Fibroblast of skin of left biceps (primary cell): Measurements from ENCODE around the gene MYH14.

Experiments used
- DNase-seq, 2 experiments: peaks; one replicate each; pipeline ENCODE4 v3.0.0-alpha.2; 2013; ENCODE audit warnings: low read depth in 2 of 2

Gene MYH14

GRCh38 chr19:50261446-50261970, 58.1 kb downstream of the MYH14 start:
- DNase-seq = no peak

- DNase-seq = no peak
Observed at GRCh38 chr19:50263176-50263575, 59.8 kb downstream of the MYH14 start.

DNA sequence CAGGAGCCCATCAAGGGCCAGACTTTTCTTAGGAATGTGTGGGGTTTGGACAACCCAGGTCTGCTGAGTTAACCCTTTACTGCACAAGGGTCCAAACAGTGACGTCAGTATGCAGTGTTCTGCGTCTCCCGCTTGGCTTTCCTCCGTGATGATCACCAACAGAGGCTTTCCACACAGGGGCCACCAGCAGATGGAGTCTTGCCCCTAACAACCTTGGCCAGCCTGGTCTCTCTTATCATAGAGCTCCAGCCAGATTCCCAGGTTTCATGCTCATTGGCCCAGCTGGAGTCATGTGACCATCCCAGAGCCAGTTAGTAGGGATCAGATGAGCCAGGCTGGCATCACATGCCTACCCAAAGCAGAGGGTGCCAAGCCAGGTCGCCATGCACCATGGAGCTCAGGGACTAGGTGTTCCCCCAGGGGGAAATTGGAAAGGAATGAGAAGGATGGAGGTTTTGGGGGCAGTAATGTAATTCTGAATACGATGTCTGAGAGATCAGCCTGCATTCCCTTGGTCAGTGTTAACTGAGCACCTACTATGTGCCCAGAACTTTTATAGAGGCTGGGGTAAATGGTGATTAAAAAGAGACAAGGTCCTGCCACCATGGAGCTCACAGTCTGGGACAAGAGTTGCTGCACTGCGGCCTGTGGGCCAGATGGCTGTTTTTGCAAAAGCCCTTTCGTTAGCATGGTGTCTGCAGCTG, 61.2 kb downstream of the MYH14 start:
- DNase-seq = no peak

GRCh38 chr19:50266041-50266440, 62.6 kb downstream of the MYH14 start:
- DNase-seq = no peak

DNA sequence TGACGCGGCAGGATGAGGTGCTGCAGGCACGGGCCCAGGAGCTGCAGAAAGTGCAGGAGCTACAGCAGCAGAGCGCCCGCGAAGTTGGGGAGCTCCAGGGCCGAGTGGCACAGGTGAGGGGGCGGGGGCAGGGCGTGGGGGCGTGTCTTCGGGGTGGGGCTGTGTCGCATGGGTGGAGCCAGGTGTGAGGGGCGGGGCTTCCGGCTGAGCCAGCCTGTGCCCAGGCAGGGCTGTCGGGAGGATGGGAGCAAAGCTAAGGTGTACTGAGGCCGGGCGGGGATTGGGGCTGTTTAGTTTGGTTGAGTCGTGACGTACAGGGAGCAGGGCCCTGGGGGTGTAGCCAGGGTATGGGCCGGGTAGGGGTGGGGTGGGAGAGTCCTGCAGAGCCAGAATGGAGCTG, 63.5 kb downstream of the MYH14 start:
- DNase-seq = no peak

DNA sequence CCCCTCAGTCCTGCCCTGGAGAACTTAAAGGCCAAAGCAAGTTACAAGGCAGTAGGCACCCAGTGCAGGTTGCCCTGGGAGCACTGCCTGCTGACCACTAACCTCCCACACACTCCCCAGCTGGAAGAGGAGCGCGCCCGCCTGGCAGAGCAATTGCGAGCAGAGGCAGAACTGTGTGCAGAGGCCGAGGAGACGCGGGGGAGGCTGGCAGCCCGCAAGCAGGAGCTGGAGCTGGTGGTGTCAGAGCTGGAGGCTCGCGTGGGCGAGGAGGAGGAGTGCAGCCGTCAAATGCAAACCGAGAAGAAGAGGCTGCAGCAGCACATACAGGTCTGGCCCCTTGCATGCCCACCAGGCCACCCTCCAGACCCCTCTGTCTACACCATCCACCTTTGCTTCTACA, 64.6 kb downstream of the MYH14 start:
- DNase-seq = no peak

GRCh38 chr19:50268501-50268900, 65.1 kb downstream of the MYH14 start:
- DNase-seq = no peak

- no peak for DNase-seq
Observed at GRCh38 chr19:50269653-50270052, 66.2 kb downstream of the MYH14 start.

GRCh38 chr19:50272263-50272897, 69.0 kb downstream of the MYH14 start:
- DNase-seq = no peak

DNA sequence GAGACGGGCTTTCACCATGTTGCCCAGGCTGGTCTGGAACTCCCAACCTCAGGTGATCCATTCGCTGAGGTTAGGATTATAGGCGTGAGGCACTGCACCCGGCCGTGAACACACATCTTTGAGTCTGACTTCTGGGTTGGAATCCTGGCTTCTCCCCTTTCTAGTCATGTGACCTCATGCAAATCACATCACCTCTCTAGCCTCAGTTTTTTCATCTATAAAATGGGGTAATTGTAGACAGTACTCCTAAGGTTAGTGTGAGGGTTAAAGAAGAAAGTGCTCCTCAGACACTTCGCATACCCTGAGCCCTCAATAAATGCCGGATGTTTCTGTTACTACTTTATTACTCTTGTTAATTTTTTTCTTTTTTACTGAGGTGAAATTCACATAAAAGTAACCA, 70.4 kb downstream of the MYH14 start:
- DNase-seq = no peak

- no peak for DNase-seq
Observed at GRCh38 chr19:50275577-50276368, 72.4 kb downstream of the MYH14 start.

DNA sequence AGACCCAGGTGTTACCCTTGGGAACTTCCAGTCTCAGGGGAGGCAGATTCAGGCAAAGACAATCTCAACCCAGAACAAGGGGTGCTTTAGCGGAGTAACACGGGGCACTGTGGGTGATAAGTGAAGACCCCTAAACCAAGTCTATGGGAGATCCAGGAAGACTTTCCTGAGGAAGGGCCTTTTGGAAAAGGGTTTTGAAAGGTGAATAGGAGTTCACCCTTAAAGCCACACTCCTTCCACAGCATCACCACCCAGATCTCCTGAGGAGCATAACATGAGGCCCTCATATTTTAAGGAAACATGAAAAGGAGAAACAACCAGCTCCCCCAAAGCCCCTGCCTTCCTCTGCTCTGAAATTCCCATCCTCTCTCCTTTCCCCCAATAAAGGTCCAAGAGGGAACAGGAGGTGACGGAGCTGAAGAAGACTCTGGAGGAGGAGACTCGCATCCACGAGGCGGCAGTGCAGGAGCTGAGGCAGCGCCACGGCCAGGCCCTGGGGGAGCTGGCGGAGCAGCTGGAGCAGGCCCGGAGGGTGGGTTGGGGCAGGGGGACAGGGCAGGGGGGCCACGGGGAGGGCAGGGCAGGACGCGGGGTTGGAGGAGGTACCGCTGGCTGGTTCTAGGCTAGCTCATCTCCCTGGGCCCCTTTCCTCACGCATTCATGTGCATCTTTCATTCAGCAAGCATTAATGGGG, 73.1 kb downstream of the MYH14 start:
- DNase-seq = no peak

DNA sequence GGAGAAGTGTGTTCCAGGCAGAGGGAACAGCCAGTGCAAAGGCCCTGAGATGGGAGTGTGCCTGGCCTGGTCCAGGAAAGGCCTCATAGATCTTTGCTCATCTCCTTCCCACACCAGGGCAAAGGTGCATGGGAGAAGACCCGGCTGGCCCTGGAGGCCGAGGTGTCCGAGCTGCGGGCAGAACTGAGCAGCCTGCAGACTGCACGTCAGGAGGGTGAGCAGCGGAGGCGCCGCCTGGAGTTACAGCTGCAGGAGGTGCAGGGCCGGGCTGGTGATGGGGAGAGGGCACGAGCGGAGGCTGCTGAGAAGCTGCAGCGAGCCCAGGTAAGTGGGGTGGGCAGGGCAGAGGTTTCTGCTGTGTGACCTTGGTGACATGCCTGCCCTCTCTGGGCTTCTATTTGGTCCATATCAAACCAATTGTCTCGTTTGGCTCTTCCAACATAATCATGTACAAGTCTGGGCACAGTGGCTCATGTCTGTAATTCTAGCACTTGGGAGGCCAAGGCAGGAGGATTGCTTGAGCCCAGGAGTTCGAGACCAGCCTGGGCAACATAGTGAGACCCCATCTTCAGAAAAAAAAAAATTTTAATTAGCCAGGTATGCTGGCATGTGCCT, 74.7 kb downstream of the MYH14 start:
- DNase-seq = no peak

DNA sequence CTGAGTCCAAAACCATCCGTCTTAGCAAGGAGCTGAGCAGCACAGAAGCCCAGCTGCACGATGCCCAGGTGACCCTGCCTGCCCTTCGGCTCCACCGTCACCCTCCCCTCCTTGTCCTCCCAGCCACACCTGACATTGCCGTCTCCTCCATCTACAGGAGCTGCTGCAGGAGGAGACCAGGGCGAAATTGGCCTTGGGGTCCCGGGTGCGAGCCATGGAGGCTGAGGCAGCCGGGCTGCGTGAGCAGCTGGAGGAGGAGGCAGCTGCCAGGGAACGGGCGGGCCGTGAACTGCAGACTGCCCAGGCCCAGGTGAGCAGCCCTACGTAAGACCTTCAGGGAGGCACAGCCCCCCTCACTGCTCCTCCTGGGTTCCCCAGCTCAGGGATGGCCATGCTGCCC, 76.7 kb downstream of the MYH14 start:
- no peak for DNase-seq

DNA sequence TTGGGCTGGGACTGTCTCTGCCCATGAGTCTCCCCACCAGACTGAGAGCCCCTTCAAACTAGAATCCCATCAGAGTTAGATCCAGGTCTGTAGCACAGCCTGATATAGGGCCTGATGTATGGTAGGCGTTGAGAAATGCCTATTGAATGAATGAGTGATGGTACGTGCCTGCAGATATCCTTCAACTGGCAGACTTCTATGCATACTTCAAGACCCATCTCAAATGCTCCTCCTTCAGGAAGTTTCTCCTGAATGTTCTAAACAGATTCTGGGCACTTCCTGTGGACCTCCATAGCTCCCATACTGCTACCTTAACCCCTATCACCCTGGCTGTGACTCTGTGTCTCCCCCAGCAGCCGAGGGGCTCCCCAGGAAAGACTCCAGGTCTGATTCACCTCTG, 77.6 kb downstream of the MYH14 start:
- DNase-seq = no peak

- no peak for DNase-seq
Observed at GRCh38 chr19:50281491-50281890, 78.1 kb downstream of the MYH14 start.

DNA sequence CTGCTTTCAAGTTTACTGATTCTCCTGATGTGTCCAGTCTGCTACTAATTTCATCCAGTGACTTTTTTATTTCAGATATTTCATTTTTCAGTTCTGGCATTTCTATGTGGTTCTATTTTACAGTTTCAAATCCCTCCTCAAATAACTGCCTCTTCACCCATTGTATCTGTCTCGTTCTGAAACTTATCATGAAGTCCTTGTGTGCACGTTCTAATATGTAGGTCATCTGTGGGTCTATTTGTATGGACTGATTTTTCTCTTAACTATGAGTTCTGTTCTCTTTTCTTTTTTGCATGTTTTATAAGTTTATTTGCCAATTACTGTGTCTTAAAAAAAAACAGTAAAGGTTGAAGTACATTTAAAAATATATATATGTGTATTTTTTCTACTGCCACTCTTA, 82.4 kb downstream of the MYH14 start:
- DNase-seq = no peak

GRCh38 chr19:50286443-50286842, 83.0 kb downstream of the MYH14 start:
- no peak for DNase-seq

DNA sequence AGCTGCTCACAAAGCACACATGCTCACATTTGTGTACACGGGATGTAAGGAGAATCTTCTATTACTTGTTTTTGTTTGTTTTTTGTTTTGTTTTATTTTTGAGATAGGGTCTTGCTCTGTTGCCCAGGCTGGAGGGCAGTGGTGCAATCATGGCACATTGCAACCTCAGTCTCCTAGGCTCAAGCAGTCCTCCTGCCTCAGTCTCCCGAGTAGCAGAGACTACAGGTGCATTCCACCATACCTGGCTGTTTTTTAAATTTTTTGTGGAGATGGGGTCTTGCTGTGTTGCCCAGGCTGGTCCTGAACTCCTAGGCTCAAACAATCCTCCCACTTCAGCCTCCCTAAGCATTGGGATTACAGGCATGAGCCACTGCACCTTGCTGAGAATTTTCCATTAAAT, 83.9 kb downstream of the MYH14 start:
- no peak for DNase-seq

- no peak for DNase-seq
Observed at GRCh38 chr19:50288954-50289353, 85.5 kb downstream of the MYH14 start.

DNA sequence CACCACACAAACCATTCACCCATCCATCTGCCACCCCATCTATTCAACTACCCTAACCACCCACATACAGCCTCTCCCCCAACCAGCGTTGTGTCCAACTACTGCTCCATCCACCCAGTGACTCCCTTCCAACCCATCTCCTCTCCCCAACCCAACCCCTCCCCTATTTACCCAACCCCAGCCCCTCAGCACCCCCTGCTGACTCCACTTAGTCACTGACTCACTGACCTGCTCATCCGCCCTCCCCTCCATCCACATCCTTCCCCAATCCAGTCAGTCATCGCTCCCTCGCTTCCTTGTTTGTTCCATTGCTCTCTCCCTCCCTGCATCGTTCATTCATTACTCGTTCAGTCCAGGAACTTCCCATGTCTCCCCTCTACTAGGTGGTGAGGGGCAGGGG, 86.6 kb downstream of the MYH14 start:
- no peak for DNase-seq

- DNase-seq = no peak
Observed at GRCh38 chr19:50290775-50291174, 87.4 kb downstream of the MYH14 start.
